ENCODE data around the gene KIF20B. TPM values are rescaled to one million over a fixed set of nuclear protein-coding genes. Genes with fewer than 3 reads are reported as not detected.

The KIF20B gene
- total RNA-seq, 1 experiment from 2014 or later = 59.1 TPM

DNA sequence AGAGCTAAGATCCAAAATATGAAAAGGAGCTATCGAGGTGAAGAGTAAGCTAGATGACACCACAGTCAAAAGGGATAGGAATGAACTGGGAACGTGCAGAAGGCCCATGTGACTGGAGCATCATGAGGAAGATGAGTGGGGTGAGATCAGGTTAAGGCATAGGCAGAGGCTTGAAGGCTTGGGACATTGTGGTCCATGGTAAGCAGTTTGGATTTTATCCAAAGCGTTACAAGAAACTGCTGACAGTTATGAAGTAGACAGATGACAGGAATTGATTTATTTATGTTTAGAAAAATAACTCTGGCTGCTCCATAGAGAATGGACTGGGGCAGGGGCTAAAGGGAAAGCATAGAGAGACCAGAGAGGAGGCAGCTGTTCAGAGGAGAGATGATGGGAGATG is 38.2 kb upstream of the KIF20B start:
- H3K79me2 ChIP-seq (ENCODE audit: insufficient read depth, low read length) = no peaks in the 10 kb centered on the region
- peaks cover 1% of the 10 kb centered on the region; the same call in 1 of the 2 replicates for H3K27me3 Mint-ChIP-seq (ENCODE audit: low read depth)
- H3K27ac Mint-ChIP-seq = no peak overlapping the region
- H4K5ac ChIP-seq (ENCODE audit: insufficient read length, low read depth, low read length) = no peak overlapping the region
- no peak overlapping the region for H3K9ac ChIP-seq (ENCODE audit: extremely low read depth, insufficient read length, low read length)
- no peak overlapping the region for H3K23ac ChIP-seq (ENCODE audit: insufficient read length, low read depth, low read length)
- H3K9me3 Mint-ChIP-seq = no peaks in the 10 kb centered on the region
- H4K20me1 ChIP-seq (ENCODE audit: control insufficient read depth, insufficient read depth, insufficient read length) = no peaks in the 10 kb centered on the region
- H3K56ac ChIP-seq (ENCODE audit: insufficient read length, low read depth, low read length) = no peak overlapping the region
- H3T11ph ChIP-seq (ENCODE audit: low read length) = no peak overlapping the region
- no peak overlapping the region for H2BK120ac ChIP-seq (ENCODE audit: low read depth, low read length, poor library complexity, severe bottlenecking)
- no CpG with 5 or more reads among the region's 3 CpGs for WGBS (ENCODE audit: extremely low coverage, insufficient read length, low lambda C conversion rate)
- H3K27me3 ChIP-seq (ENCODE audit: insufficient read depth, low read length) = no peaks in the 10 kb centered on the region
- H3K18ac ChIP-seq (ENCODE audit: insufficient read length, low read depth, low read length) = no peak overlapping the region
- H2BK20ac ChIP-seq (ENCODE audit: low read depth, low read length, poor library complexity, severe bottlenecking) = no peak overlapping the region
- H2AK5ac ChIP-seq (ENCODE audit: insufficient read length, low read length) = no peak overlapping the region
- no peak overlapping the region for H3K4ac ChIP-seq (ENCODE audit: low read depth, low read length)
- H2BK15ac ChIP-seq (ENCODE audit: low read depth, low read length) = no peak overlapping the region
- no peak overlapping the region for H3K4me3 Mint-ChIP-seq
- TF ChIP-seq, protein P1, sequence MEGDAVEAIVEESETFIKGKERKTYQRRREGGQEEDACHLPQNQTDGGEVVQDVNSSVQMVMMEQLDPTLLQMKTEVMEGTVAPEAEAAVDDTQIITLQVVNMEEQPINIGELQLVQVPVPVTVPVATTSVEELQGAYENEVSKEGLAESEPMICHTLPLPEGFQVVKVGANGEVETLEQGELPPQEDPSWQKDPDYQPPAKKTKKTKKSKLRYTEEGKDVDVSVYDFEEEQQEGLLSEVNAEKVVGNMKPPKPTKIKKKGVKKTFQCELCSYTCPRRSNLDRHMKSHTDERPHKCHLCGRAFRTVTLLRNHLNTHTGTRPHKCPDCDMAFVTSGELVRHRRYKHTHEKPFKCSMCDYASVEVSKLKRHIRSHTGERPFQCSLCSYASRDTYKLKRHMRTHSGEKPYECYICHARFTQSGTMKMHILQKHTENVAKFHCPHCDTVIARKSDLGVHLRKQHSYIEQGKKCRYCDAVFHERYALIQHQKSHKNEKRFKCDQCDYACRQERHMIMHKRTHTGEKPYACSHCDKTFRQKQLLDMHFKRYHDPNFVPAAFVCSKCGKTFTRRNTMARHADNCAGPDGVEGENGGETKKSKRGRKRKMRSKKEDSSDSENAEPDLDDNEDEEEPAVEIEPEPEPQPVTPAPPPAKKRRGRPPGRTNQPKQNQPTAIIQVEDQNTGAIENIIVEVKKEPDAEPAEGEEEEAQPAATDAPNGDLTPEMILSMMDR (conservative IDR thresholded peaks at IDR 0.05) = no peak
- H3K79me1 ChIP-seq (ENCODE audit: insufficient read depth, low read depth, low read length, poor library complexity, severe bottlenecking) = no peaks in the 10 kb centered on the region
- H2BK12ac ChIP-seq (ENCODE audit: insufficient read length, low read depth, low read length) = no peak overlapping the region
- H3K23me2 ChIP-seq (ENCODE audit: insufficient read length, low read depth, low read length, poor library complexity, severe bottlenecking) = no peaks in the 10 kb centered on the region
- no peaks in the 10 kb centered on the region for H3K4me1 Mint-ChIP-seq
- H3K4me2 ChIP-seq (ENCODE audit: insufficient read depth, insufficient read length, low read length) = no peak overlapping the region
- no peak overlapping the region for H4K8ac ChIP-seq (replicated peaks; ENCODE audit: insufficient read length, low read depth, low read length)
- no peaks in the 10 kb centered on the region for H3K36me3 Mint-ChIP-seq (ENCODE audit: insufficient read depth in 1 of 3, low read depth in 3 of 3)
- DNase-seq = no peak
- no peaks in the 10 kb centered on the region for H3K9me3 ChIP-seq (ENCODE audit: control insufficient read depth, low read depth, low read length)
- H4K91ac ChIP-seq (ENCODE audit: insufficient read length, low read depth, low read length) = no peak overlapping the region
- no peak overlapping the region for H2AFZ ChIP-seq (ENCODE audit: low read length)
- H2BK5ac ChIP-seq (ENCODE audit: insufficient read length, low read length) = no peak overlapping the region
- no peak overlapping the region for H3K14ac ChIP-seq (ENCODE audit: insufficient read depth, low read length)
- no peak overlapping the region for H3K27ac ChIP-seq (ENCODE audit: insufficient read length, low read depth, low read length)
- no peaks in the 10 kb centered on the region for H3K4me1 ChIP-seq (ENCODE audit: insufficient read depth, low read length)
